Ishikawa (cell line): ENCODE data around the gene SIX5.

Experiments
- CEBPB ChIP-seq: IDR thresholded peaks from 2 replicates; pipeline ENCODE4 v1.6.1; 2012
- CREB1 ChIP-seq: IDR thresholded peaks from 2 replicates; pipeline ENCODE4 v1.6.1; 2012; ENCODE audit warnings: low read depth
- EGR1 ChIP-seq: IDR thresholded peaks from 2 replicates; pipeline ENCODE4 v1.6.1; 2012
- FOXM1 ChIP-seq: IDR thresholded peaks from 2 replicates; pipeline ENCODE4 v1.6.1; 2012; ENCODE audit warnings: low read depth, borderline replicate concordance
- MAX ChIP-seq: IDR thresholded peaks from 2 replicates; pipeline ENCODE4 v1.6.1; 2012
- NFIC ChIP-seq: IDR thresholded peaks from 2 replicates; pipeline ENCODE4 v1.6.1; 2012
- RAD21 ChIP-seq: IDR thresholded peaks from 2 replicates; pipeline ENCODE4 v1.6.1; 2012; ENCODE audit warnings: low read depth
- REST ChIP-seq: IDR thresholded peaks from 2 replicates; pipeline ENCODE4 v1.6.1; 2012; ENCODE audit warnings: low read depth, mild to moderate bottlenecking
- TAF1 ChIP-seq: IDR thresholded peaks from 2 replicates; pipeline ENCODE4 v1.6.1; 2012; ENCODE audit warnings: low read depth, mild to moderate bottlenecking
- TCF12 ChIP-seq: IDR thresholded peaks from 2 replicates; pipeline ENCODE4 v1.6.1; 2012; ENCODE audit warnings: low read depth
- TEAD4 ChIP-seq: IDR thresholded peaks from 2 replicates; pipeline ENCODE4 v1.6.1; 2012
- USF1 ChIP-seq: IDR thresholded peaks from 2 replicates; pipeline ENCODE4 v1.6.1; 2012
- YY1 ChIP-seq: IDR thresholded peaks from 2 replicates; pipeline ENCODE4 v1.6.1; 2012; ENCODE audit warnings: low read depth
- ZBTB7A ChIP-seq: IDR thresholded peaks from 2 replicates; pipeline ENCODE4 v1.6.1; 2012; ENCODE audit warnings: low read depth

SIX5 gene

GRCh38 chr19:45793876-45794275 is 24.8 kb upstream of the SIX5 start:
- TF ChIP-seq REST (no peak), ZBTB7A (no peak), MAX (no peak), USF1 (no peak), CEBPB (no peak), CREB1 (no peak), FOXM1 (no peak), NFIC (no peak), TAF1 (no peak), TCF12 (no peak), TEAD4 (no peak), YY1 (no peak), RAD21 (no peak), EGR1 (no peak)

DNA sequence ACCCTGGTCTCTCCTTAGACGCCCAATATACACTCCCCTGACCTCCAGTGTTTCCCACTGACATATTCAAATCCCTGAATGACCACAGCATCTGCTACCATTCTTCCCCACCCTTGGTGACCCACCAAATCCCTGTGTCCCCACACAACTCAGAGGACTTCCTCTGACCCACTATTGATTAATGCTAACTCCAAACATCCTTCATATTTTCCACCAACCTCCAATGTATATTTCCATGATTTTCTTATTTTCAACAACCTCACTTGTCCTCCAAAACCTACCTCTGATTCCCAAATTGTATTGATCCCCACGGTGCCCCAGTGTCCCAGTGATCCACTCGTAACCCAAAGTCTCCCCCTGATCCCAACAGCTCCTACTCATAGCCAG is 24.1 kb upstream of the SIX5 start:
- TF ChIP-seq RAD21 (no peak), CEBPB (no peak), REST (no peak), USF1 (no peak), NFIC (no peak), ZBTB7A (no peak), TCF12 (no peak), CREB1 (no peak), TEAD4 (no peak), MAX (no peak)

DNA sequence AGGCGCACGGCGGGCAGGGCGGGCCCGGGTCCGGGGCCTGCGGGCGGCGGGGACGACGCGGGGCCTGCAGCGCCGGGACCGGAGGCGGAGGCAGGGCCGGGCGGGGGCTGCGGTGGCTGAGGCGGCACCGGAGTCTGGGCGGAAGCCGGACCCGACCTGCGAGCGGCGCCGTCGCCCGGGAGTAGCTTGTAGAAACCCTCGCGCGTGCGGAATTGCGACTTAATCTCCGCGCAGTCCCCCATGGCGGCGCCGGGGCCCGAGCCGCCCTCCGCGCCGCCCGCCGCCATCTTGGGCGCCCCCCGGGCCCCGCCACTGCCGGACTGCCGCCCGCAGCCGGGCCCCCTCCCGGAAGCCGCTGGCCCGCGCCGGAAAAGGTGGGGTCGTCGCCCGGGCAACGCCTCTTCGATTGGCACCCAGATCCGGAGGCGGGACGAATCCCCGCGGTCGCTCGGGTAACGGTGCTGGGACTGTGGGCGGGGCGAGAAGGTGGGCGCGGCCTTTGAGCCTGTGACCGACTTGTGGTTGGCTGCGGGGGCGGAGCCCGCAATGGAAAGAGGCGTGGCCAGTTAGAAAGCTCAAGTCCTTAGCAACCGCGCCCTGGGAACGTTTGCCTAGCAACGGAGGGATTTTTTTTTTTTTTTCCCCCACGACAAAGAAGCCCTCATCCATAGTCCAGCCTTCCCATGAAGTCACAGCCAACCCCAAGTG is 23.6 kb upstream of the SIX5 start, which contains the start of gene DMWD:
Gene DMWD (minus strand): TSS at position 376 of the 708 bp plus-strand sequence. CDS start 89 bp downstream, at position 287.
- TF ChIP-seq YY1 (peak; percentile 89), TAF1 (peak; percentile 75), USF1 (no peak), ZBTB7A (0 out of 2 replicates have a peak, but pooled peaks have one; percentile 62), FOXM1 (peak; percentile 45; the same call in 1 of the 2 replicates), EGR1 (peak; percentile 84), NFIC (no peak), MAX (no peak), CREB1 (no peak), REST (no peak)

- TF ChIP-seq FOXM1: no peak
- no peak for TF ChIP-seq CEBPB
- no peak for TF ChIP-seq TAF1
- no peak for TF ChIP-seq TCF12
Measured at GRCh38 chr19:45791744-45792469, 22.9 kb upstream of the SIX5 start.
